Progenitor cell of endocrine pancreas (in vitro differentiated cells): Measurements from ENCODE around the gene PLD1. TPM values are rescaled to one million over a fixed set of nuclear protein-coding genes. Genes with fewer than 3 reads are reported as not detected.

Source experiments
- DNase-seq: peaks from one replicate; pipeline ENCODE4 v3.0.0; 2021; ENCODE audit warnings: low spot score; ENCODE audit not compliant: unreplicated experiment
- H3K27ac Mint-ChIP-seq: 2 replicates; pipeline ENCODE4 v1.8.0; 2021; ENCODE audit warnings: mild to moderate bottlenecking, moderate library complexity, mixed read lengths
- H3K27me3 Mint-ChIP-seq: 2 replicates; pipeline ENCODE4 v1.8.0; 2021; ENCODE audit warnings: mixed read lengths
- H3K36me3 Mint-ChIP-seq: 2 replicates; pipeline ENCODE4 v1.8.0; 2022; ENCODE audit warnings: mixed read lengths; ENCODE audit not compliant: insufficient read depth
- H3K4me1 Mint-ChIP-seq: 2 replicates; pipeline ENCODE4 v1.8.0; 2021; ENCODE audit warnings: low read depth, mixed read lengths
- H3K4me3 Mint-ChIP-seq: 2 replicates; pipeline ENCODE4 v1.8.0; 2021; ENCODE audit warnings: low read depth, mild to moderate bottlenecking, moderate library complexity, mixed read lengths
- H3K9me3 Mint-ChIP-seq: 2 replicates; pipeline ENCODE4 v1.8.0; 2021; ENCODE audit warnings: low read depth, mixed read lengths
- CTCF ChIP-seq: fragments of 200-600 bp; sonication (generic); IDR thresholded peaks from one replicate; pipeline ENCODE4 v1.5.0; 2021; ENCODE audit warnings: antibody characterized with exemption, mild to moderate bottlenecking; ENCODE audit not compliant: unreplicated experiment
- total RNA-seq: library from RNA; stranded (reverse); gene quantifications from 2 replicates; pipeline ENCODE4 v1.2.1, GENCODE V29; 2021

Gene PLD1
- total RNA-seq, 1 donor from 2014 or later, result 143 TPM

GRCh38 chr3:171783086-171783485 lies 27.2 kb downstream of the PLD1 start:
- H3K9me3 Mint-ChIP-seq, result peaks cover 8% of the 10 kb centered on the region
- H3K27ac Mint-ChIP-seq, result no peak overlapping the region
- no peaks in the 10 kb centered on the region for H3K27me3 Mint-ChIP-seq
- no peak for TF ChIP-seq CTCF
- H3K36me3 Mint-ChIP-seq, result peaks cover 11% of the 10 kb centered on the region
- H3K4me1 Mint-ChIP-seq, result peaks cover 11% of the 10 kb centered on the region
- no peak for DNase-seq
- no peak overlapping the region for H3K4me3 Mint-ChIP-seq

GRCh38 chr3:171782617-171783016 lies 27.7 kb downstream of the PLD1 start:
- Mint-ChIP-seq H3K4me3 (no peak overlapping the region), H3K9me3 (peaks cover 8% of the 10 kb centered on the region), H3K27ac (no peak overlapping the region), H3K4me1 (peaks cover 13% of the 10 kb centered on the region), H3K36me3 (peaks cover 11% of the 10 kb centered on the region), H3K27me3 (no peaks in the 10 kb centered on the region)
- TF ChIP-seq CTCF, result no peak
- DNase-seq, result no peak

GRCh38 chr3:171781711-171782127 lies 28.6 kb downstream of the PLD1 start:
- no peak overlapping the region for H3K4me3 Mint-ChIP-seq
- peaks cover 3% of the 10 kb centered on the region for H3K36me3 Mint-ChIP-seq
- peaks cover 22% of the 10 kb centered on the region for H3K4me1 Mint-ChIP-seq
- H3K27me3 Mint-ChIP-seq, result no peaks in the 10 kb centered on the region
- H3K27ac Mint-ChIP-seq, result no peak overlapping the region
- no peak for DNase-seq
- TF ChIP-seq CTCF, result no peak
- peaks cover 1% of the 10 kb centered on the region for H3K9me3 Mint-ChIP-seq

GRCh38 chr3:171778493-171778892 lies 31.8 kb downstream of the PLD1 start:
- H3K27me3 Mint-ChIP-seq, result no peaks in the 10 kb centered on the region
- H3K9me3 Mint-ChIP-seq, result no peaks in the 10 kb centered on the region
- H3K4me3 Mint-ChIP-seq, result no peak overlapping the region
- H3K4me1 Mint-ChIP-seq, result peaks cover 29% of the 10 kb centered on the region
- H3K36me3 Mint-ChIP-seq, result no peaks in the 10 kb centered on the region
- H3K27ac Mint-ChIP-seq, result peak overlapping the region; percentile 13
- TF ChIP-seq CTCF, result no peak
- DNase-seq, result no peak

GRCh38 chr3:171777596-171777995 lies 32.7 kb downstream of the PLD1 start:
- TF ChIP-seq CTCF, result no peak

More at GRCh38 chr3:171777596-171777995, 32.7 kb downstream of the PLD1 start:
- Mint-ChIP-seq H3K27ac (peak overlapping the region; percentile 73), H3K4me1 (peaks cover 32% of the 10 kb centered on the region), H3K9me3 (no peaks in the 10 kb centered on the region), H3K27me3 (no peaks in the 10 kb centered on the region), H3K36me3 (no peaks in the 10 kb centered on the region), H3K4me3 (no peak overlapping the region)
- DNase-seq, result no peak
